Thoracic aorta (tissue), 2 donors: Measurements from ENCODE around the gene GABBR2. TPM values are rescaled to one million over a fixed set of nuclear protein-coding genes. Genes with fewer than 3 reads are reported as not detected.

ENCODE experiments used
- ATAC-seq: fragments of 150-250 bp; one replicate; pipeline ENCODE4 v1.8.0; 2017; ENCODE audit warnings: low read depth; ENCODE audit not compliant: insufficient number of reproducible peaks, low FRiP score
- DNase-seq: peaks from one replicate; pipeline ENCODE4 v3.0.0-alpha.2; 2020; ENCODE audit warnings: low spot score
- H3K27ac ChIP-seq, 2 donors: fragments of 200-600 bp; sonication (generic); 1 replicate in 1 of 2; 2 replicates in 1 of 2; pipeline ENCODE4 v1.5.1; 2016; ENCODE audit warnings: mild to moderate bottlenecking in 2 of 2, moderate library complexity in 2 of 2
- H3K27me3 ChIP-seq: fragments of 200-600 bp; sonication (generic); replicated peaks from 2 replicates; pipeline ENCODE4 v1.6.0; 2016; ENCODE audit warnings: mild to moderate bottlenecking; ENCODE audit not compliant: insufficient read depth
- H3K36me3 ChIP-seq: fragments of 200-600 bp; sonication (generic); one replicate; pipeline ENCODE4 v1.5.1; 2016
- H3K4me1 ChIP-seq, 2 donors: fragments of 200-600 bp; sonication (generic); 1 replicate in 1 of 2; 2 replicates in 1 of 2; pipeline versions ENCODE4 v1.5.1 to v1.6.0; 2016; ENCODE audit warnings: low read depth in 2 of 2, mild to moderate bottlenecking in 1 of 2; ENCODE audit not compliant: control insufficient read depth in 1 of 2
- H3K4me3 ChIP-seq: fragments of 200-600 bp; sonication (generic); 2 replicates; pipeline ENCODE4 v1.5.1; 2016; ENCODE audit warnings: mild to moderate bottlenecking
- H3K9me3 ChIP-seq: fragments of 200-600 bp; sonication (generic); 2 replicates; pipeline ENCODE4 v1.5.1; 2016
- total RNA-seq, 2 donors: library from RNA; depleted of rRNA; stranded (reverse); fragments of >200 nt; gene quantifications; one replicate each; pipeline versions ENCODE4 v1.1.0 to v1.2.3, GENCODE V29; 2016
- TF ChIP-seq, protein P1 (sequence below): fragments of 200-600 bp; sonication (generic); IDR thresholded peaks from one replicate; pipeline ENCODE4 v1.5.1; 2019; ENCODE audit warnings: antibody characterized with exemption

GABBR2 gene
- total RNA-seq, 2 donors from 2014 or later = not detected

DNA sequence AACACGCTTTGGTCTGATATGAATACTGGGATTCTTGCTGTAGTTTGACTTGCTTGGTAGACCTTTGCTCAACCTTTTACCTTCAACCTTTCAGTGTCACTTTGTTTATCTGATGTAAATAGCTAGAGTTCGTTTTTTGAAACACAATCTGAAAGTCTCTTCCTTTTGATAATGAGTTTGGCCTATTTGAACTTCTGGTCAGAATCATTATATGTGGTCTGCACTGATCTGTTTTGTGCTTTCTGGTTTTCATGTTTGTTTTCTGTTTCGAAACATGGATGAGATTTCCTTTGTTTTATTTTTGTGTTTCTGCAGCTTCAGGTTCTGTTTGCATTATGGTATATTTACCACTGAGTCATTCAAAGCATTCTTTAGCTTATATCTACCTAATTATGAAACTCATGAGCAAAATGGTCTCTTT is 217.5 kb downstream of the GABBR2 start:
- Histone ChIP-seq H3K27me3 (no peaks in the 10 kb centered on the region), H3K9me3 (no peaks in the 10 kb centered on the region), H3K4me1 (peaks cover 0 to 9% of the 10 kb centered on the region in 2 donors), H3K27ac (no peak overlapping the region), H3K36me3 (no peaks in the 10 kb centered on the region), H3K4me3 (no peak overlapping the region)
- DNase-seq (no peak), ATAC-seq (no peak)
- TF ChIP-seq, protein P1, sequence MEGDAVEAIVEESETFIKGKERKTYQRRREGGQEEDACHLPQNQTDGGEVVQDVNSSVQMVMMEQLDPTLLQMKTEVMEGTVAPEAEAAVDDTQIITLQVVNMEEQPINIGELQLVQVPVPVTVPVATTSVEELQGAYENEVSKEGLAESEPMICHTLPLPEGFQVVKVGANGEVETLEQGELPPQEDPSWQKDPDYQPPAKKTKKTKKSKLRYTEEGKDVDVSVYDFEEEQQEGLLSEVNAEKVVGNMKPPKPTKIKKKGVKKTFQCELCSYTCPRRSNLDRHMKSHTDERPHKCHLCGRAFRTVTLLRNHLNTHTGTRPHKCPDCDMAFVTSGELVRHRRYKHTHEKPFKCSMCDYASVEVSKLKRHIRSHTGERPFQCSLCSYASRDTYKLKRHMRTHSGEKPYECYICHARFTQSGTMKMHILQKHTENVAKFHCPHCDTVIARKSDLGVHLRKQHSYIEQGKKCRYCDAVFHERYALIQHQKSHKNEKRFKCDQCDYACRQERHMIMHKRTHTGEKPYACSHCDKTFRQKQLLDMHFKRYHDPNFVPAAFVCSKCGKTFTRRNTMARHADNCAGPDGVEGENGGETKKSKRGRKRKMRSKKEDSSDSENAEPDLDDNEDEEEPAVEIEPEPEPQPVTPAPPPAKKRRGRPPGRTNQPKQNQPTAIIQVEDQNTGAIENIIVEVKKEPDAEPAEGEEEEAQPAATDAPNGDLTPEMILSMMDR = no peak

DNA sequence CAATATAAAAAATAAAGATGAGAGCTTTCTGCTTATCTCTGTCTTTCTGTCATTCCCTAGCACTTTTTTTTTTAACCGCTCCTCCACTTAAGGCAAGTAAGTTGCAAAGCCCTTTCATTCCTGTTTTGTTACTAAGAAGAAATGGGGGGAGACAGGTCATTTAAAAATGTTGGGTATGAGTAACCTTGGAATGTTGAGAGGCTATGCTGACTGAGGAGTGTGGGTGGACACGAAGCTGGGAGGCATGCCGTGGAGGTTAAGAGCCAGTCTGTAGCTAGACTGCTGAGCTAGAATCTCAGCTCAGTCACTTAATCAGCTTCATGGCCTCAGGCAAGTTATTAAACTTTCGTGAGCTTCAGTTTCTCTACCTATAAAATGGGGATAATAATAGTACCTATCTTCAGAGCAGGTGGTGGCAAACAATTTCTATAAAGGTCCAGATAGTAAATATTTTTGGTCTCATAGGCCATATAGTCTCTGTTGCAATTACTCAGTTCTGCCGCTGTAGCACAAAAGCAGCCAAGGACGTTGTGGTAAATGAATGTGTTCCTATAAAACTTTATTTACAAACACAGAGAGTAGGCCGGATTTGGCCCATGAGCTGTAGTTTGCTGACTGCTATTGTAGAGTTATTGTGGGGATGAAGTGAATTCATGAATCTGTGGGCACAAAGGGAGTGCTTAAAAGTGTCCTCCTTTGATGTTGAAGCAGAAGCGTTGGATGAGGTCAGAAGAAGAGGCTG is 220.0 kb downstream of the GABBR2 start:
- H3K9me3 ChIP-seq = no peaks in the 10 kb centered on the region
- peaks cover 0 to 9% of the 10 kb centered on the region in 2 donors for H3K4me1 ChIP-seq
- H3K27ac ChIP-seq = no peak overlapping the region
- TF ChIP-seq, protein P1 = no peak
- no peaks in the 10 kb centered on the region for H3K36me3 ChIP-seq
- DNase-seq (no peak), ATAC-seq (no peak)
- no peak overlapping the region for H3K4me3 ChIP-seq
- H3K27me3 ChIP-seq = no peaks in the 10 kb centered on the region

DNA sequence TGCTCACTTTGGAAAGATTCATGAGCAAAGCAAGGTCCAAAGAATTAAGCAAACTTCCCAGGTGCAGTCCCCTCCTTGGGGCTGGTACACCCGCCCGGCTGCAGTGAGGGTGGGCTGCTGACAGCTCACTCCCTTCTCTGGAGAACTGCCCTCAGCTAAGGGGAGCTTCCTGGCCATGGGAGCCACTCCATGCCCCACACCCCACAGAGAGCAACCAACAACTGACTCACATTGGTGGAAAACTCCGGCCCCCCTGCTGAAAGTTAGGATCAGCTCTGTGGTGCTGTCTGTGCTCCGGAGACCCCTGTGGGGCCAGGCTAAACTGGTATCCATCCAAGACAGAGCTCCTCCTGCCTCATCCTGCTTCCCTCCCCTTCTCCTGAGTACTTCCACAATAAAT is 223.0 kb downstream of the GABBR2 start:
- H3K4me1 ChIP-seq = peaks cover 0 to 9% of the 10 kb centered on the region in 2 donors
- no peak overlapping the region for H3K4me3 ChIP-seq
- ATAC-seq (no peak), DNase-seq (no peak)
- H3K9me3 ChIP-seq = no peaks in the 10 kb centered on the region
- H3K27me3 ChIP-seq = no peaks in the 10 kb centered on the region
- TF ChIP-seq, protein P1 = no peak
- no peaks in the 10 kb centered on the region for H3K36me3 ChIP-seq
- no peak overlapping the region for H3K27ac ChIP-seq

DNA sequence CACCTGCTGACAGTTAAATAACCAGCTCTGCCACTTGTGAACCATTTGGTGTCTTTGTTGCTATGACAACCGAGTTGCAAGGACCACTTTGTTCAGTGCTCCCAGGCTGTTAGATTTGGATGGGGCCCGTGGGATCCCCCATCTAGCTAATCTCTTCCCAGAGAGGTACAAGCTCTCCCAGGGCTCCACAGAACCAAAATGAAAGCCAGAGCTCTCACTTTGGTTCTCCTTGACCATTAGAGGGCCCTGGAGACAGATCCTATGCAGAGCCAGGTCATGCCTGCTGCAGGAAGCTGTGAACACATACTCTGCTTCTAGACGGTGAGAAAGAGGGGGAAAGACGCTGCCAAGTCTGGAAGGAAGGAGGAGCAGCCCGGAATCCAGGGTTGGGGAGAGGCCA is 224.6 kb downstream of the GABBR2 start:
- H3K4me1 ChIP-seq = peaks cover 0 to 9% of the 10 kb centered on the region in 2 donors
- H3K36me3 ChIP-seq = no peaks in the 10 kb centered on the region
- H3K4me3 ChIP-seq = no peak overlapping the region
- TF ChIP-seq, protein P1 = no peak
- no peaks in the 10 kb centered on the region for H3K27me3 ChIP-seq
- no peak for ATAC-seq
- no peak for DNase-seq
- no peaks in the 10 kb centered on the region for H3K9me3 ChIP-seq
- H3K27ac ChIP-seq = no peak overlapping the region

DNA sequence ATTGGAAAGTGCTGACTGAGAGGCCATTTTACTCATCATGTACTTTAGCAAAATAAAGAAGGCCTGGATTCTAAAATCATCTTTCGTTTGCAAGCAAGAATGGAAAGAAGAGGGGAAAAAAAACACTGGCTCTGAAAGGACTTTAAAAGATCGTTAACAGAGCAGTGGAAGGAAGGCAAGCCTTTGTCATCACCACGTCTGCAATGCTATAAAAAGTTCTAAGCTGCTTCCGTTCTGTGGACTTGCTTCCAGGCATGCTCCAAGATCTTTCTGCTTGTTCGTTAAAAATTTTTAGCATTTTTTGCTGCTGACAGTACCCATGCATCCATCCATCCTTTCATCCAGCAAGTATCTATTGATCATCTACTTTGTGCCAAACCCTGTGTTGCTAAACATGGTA is 226.5 kb downstream of the GABBR2 start:
- ATAC-seq (no peak), DNase-seq (no peak)
- Histone ChIP-seq H3K27ac (no peak overlapping the region), H3K27me3 (no peaks in the 10 kb centered on the region), H3K4me1 (no peaks in the 10 kb centered on the region), H3K4me3 (no peak overlapping the region), H3K9me3 (no peaks in the 10 kb centered on the region), H3K36me3 (no peaks in the 10 kb centered on the region)
- TF ChIP-seq, protein P1 = no peak
